ENCODE measurements around the gene GIMD1. TPM values are rescaled to one million over a fixed set of nuclear protein-coding genes. Genes with fewer than 3 reads are reported as not detected.

GIMD1 gene
- total and polyA plus RNA-seq, 2 donors (not counting 3 experiments of a cell fraction or from before 2014, with no cell fraction given) = not detected

DNA sequence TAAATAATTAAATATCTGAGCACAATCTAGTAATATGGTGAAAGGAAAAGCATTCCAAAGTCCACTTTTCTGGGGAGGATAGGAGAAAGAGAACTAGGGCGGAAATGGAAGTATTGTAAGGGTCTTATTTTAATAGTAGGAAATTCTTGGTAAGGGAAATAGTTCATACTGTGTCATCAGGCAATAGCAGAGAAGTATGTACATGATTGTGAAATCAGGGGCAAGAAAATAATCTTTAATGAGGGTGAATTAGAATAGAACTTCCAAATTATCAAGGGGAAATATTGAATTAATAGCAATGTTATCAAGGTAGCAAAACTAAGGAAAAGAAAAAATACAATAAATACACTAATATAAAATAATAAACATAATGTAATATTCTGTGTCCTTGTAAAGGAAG, 14.8 kb downstream of the GIMD1 start:
- CTCF ChIA-PET = interaction anchor here (0.8 to 3.7 kb wide), 3 partner anchors 11 to 25 kb away, joined by 3 to 12 read pairs (median 7); no protein-coding TSS in a partner anchor

More for the DNA sequence above, 14.8 kb downstream of the GIMD1 start:
- H3K9ac ChIP-seq (replicated peaks; ENCODE audit: extremely low read depth, insufficient read depth, low read length) = no peak overlapping the region
- H3K79me2 ChIP-seq (ENCODE audit: control insufficient read depth, insufficient read depth, low read length) = no peaks in the 10 kb centered on the region
- intact Hi-C loops (cut with micrococcal nuclease) = no loop called here
- POLR2A ChIA-PET = no interaction called here
- no peaks in the 10 kb centered on the region for H3K9me1 ChIP-seq (replicated peaks; ENCODE audit: control insufficient read depth, extremely low read depth, insufficient read depth, low read length)
- no peak for FAIRE-seq
- H3K27ac ChIP-seq (ENCODE audit: insufficient read depth, low read depth, low read length) = no peak overlapping the region
- no peaks in the 10 kb centered on the region for H3K27me3 ChIP-seq (ENCODE audit: control insufficient read depth in 2 of 2, insufficient read depth in 2 of 2, low read length in 2 of 2)
- no peak overlapping the region for H3K4me3 ChIP-seq (replicated peaks in 1 of 3; ENCODE audit: insufficient read depth in 1 of 3, low read depth in 1 of 3, low read length in 3 of 3)
- H2AFZ ChIP-seq (ENCODE audit: low read depth, low read length) = no peak overlapping the region
- H3K36me3 ChIP-seq (ENCODE audit: control insufficient read depth in 2 of 2, extremely low read depth in 1 of 2, insufficient read depth in 2 of 2, low read length in 2 of 2) = no peaks in the 10 kb centered on the region
- H3K4me1 ChIP-seq (ENCODE audit: control insufficient read depth, extremely low read depth, insufficient read depth, low read length) = no peaks in the 10 kb centered on the region
- TF ChIP-seq GATA2 (IDR thresholded peaks at IDR 0.05; ENCODE audit: insufficient read depth, insufficient read length, low read depth, low read length) = no peak
- TF ChIP-seq POLR2AphosphoS5 (IDR thresholded peaks at IDR 0.05; ENCODE audit: insufficient read depth, low read depth, low read length) = no peak
- TF ChIP-seq, protein P1, sequence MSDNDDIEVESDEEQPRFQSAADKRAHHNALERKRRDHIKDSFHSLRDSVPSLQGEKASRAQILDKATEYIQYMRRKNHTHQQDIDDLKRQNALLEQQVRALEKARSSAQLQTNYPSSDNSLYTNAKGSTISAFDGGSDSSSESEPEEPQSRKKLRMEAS (IDR thresholded peaks at IDR 0.05; ENCODE audit: insufficient read depth, insufficient read length) = no peak
- TF ChIP-seq FOS (IDR thresholded peaks at IDR 0.05; ENCODE audit: borderline replicate concordance, insufficient read depth, low read length) = no peak
- TF ChIP-seq POLR2A (IDR thresholded peaks at IDR 0.05; ENCODE audit: low read depth, low read length) = no peak
- no peak for TF ChIP-seq MYC (IDR thresholded peaks at IDR 0.05; ENCODE audit: low read depth, low read length)
- TF ChIP-seq JUN (IDR thresholded peaks at IDR 0.05; ENCODE audit: borderline replicate concordance, insufficient read depth, insufficient read length, low read depth) = no peak
- TF ChIP-seq EZH2 (IDR thresholded peaks at IDR 0.05; ENCODE audit: borderline replicate concordance, low read depth, low read length, severe bottlenecking) = no peak
- TF ChIP-seq CTCF (IDR thresholded peaks at IDR 0.05; ENCODE audit: extremely low read depth in 1 of 2, insufficient read depth in 1 of 2, low read depth in 1 of 2, low read length in 2 of 2) = no peak
- no peak overlapping the region for H3K4me2 ChIP-seq (ENCODE audit: insufficient read depth, low read length)
- no peaks in the 10 kb centered on the region for H4K20me1 ChIP-seq (replicated peaks; ENCODE audit: control insufficient read depth, extremely low read depth, insufficient read depth, low read length)
- no TSS peak for BruUV-seq (replicated peaks)
- DNase-seq (ENCODE audit: low read depth, low spot score) = no peak
- dilution Hi-C loops (cut with MboI; ENCODE audit: extremely low pct_ligation_motif_present, low sequenced_read_pairs) = no loop called here
- H3K9me3 ChIP-seq (replicated peaks; ENCODE audit: control insufficient read depth, insufficient read depth, low read length) = no peaks in the 10 kb centered on the region
